Endometrial microvascular endothelial cells (primary cell): ENCODE measurements around the gene KIF5C. TPM values are rescaled to one million over a fixed set of nuclear protein-coding genes. Genes with fewer than 3 reads are reported as not detected.

ENCODE experiments used
- in situ Hi-C: cut with HindIII; loops from 2 replicates; pipeline ENCODE4 v1.10.0; 2017; ENCODE audit warnings: low sequenced_read_pairs, low pct_unique_long_range_greater_than_20kb; ENCODE audit errors: inconsistent ontology term
- total RNA-seq: library from RNA; depleted of rRNA; stranded (reverse); fragments of >200 nt; gene quantifications from one replicate; pipeline ENCODE4 v1.2.3, GENCODE V29; 2015; ENCODE audit errors: inconsistent ontology term

Gene KIF5C
- total RNA-seq, 1 donor from 2014 or later: 4.6 TPM

GRCh38 chr2:149000158-149000938, 125.3 kb downstream of the KIF5C start:
- in situ Hi-C loops: no loop called here

DNA sequence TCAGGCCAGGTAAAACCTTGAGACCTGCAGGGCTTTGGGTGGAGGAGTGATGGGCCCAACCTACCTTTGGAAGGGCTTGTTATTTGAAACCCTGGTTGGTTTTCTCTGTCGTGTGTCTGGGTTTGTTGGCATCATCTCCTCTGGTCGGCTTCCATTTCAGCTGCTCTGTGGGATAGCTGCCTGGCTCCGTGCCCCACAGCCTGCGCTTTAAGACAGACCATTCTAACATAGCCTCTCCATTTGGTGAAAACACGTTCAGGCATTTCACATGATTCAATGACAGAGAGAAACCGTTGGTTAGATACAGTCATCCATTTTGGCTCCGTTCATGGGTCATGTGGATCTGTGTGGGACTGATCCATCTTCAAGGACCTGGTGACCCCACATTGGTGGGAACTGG, 126.5 kb downstream of the KIF5C start:
- in situ Hi-C loops: no loop called here

GRCh38 chr2:149002378-149002890, 127.4 kb downstream of the KIF5C start:
- in situ Hi-C loops: no loop called here

DNA sequence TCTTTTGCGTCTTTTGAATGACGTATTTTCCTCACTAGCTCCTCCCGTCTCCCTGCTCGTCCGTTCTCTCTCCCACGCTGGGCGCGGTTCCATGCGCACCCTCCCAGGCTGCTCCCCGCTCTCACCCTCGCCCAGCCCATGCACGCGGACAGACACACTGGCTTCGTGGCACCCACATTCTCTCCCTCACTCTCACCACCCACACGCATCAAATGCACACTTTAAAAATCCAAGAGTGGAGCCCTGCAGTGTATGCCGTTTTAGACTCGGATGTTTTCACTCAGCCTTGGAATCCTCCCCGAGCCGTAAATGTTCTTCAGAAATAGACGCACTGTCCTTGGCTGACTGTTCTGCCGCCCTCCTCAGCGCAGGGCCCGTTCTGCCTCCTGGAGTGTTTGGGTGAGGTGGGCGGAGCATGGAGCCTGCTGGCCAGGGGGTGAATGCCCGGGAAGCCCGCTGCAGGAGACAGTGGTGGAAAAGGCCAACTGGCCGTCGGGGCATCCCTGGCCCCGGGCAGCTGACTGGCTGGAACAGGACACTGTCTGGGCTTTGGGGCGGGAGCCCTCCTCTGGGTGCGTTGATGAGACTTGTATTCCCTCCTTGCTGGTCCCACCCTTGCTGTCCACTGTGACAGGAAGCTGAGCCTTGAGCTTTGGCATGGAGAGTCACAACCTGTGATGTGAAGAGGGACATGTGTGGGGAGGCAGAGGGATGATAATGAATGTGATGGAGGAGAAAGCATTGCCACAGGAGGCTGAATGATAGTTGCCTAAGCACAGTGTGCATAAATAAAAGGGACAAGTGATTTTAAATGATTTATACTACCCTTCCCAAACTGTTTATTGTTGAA, 128.1 kb downstream of the KIF5C start:
- in situ Hi-C loops: no loop called here

- in situ Hi-C loops: no loop called here
Observed at GRCh38 chr2:149004836-149005235, 129.8 kb downstream of the KIF5C start.

- in situ Hi-C loops: no loop called here
Observed at GRCh38 chr2:149005471-149006077, 130.5 kb downstream of the KIF5C start.

GRCh38 chr2:149006883-149007543, 132.0 kb downstream of the KIF5C start:
- in situ Hi-C loops: no loop called here

DNA sequence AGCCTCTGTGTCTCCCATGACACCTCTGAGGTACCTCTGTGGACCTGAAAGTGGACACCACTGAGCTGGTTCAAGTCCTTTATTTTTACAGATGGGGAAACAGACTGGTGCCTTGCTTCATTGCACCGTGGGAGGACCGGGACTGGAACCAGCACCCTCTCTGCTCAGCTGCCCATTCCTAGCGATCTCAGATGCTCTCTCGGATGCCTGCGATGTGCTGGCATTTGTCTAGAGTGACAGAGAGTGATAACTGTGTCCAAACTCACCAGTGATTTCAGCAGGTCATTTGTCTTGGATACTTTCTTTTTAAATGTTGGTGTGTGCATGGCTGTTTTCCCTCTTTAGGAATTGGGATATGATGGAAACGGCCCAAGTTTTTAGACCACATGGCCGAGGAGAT, 133.4 kb downstream of the KIF5C start:
- in situ Hi-C loops: no loop called here

GRCh38 chr2:149009576-149010461, 134.8 kb downstream of the KIF5C start:
- in situ Hi-C loops: no loop called here

GRCh38 chr2:149012545-149012944, 137.5 kb downstream of the KIF5C start:
- in situ Hi-C loops: no loop called here

DNA sequence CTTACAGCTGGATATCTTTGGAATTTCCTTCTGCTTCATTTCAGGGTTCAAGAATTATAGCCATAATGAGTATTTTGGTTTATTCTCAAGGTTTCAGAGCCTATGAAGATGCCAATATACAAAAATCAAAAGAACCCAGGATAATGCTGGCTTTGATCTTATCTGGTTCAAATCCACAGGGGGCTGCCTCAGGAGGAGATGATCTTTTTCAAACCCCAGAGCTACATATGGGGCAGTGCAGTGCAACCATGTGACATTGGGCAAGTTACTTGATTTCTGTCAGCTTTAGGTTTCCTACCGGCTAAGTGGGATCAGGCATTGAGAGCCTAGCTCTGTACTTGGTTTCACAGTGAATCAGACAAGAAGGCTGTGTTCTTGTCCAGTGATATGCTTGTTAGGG, 140.5 kb downstream of the KIF5C start:
- in situ Hi-C loops: no loop called here

DNA sequence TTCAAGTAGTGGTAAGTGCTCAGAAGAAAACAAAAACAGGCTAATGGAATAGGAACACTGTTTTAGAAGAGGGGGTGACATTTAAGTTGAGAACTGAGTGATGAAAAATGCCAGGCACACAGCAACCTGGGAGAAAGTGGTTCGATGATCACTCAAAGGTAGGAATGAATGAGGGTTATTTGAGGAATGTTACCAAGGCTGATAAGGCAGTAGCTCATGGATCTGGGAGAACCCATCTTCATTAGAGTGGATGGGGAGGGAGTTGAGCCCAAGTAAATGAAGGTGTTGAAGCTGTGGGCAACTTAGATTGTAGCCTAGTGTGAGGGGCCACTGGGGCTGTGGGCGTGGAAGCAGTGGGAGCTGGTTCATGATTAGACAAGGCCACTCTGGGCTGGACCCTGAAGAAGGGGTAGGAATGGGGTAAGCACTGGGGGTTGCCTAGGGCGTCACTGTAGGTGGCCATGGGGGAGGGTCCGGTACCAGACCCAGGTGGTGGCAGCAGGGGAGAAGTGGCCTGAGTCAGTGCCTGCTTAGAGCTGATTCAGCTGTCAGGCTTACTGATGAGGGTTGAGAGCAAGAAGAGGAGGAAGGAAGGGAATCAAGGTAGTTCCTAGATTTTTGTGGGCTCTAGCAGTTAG, 141.0 kb downstream of the KIF5C start:
- in situ Hi-C loops: no loop called here

DNA sequence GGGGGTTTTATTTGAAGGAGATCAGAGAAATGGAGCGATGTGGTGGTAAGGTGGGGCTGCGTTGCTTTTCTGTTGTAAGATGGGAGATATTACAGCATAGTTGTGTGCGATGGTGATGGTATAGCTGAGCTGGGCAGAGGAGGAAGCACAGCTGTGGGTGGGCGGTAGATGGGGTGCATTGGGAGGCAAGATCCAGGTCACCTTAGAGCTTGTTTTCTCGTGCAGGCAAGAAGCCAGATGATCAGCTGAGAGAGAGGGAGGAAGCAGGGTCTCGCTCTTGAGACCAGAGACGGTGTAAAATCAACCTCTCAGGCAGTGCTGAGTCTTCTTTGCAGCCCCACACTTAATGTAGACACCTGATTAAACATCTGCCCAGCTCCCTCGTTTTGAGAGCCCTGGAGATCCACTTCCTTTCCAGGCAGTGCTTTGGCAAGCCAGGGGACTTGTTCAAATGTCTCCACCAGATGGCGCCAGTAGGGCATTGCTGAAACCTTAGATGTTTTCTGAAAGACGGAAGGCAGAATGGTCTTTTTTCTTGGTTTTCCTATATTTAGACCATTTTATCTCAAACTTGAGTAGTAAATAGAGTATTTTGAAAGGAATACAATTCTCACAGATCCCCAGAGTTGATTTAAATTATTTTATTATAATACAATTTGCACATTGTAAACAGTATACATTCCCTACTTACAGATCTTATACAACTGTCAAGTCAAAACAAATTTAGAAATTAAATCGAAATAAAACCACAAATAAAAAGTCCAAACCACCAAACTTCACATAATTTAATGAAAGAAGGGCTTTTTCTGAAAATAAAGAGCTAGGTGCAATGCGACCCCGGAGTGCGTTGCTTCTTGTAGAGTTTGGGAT, 142.3 kb downstream of the KIF5C start:
- in situ Hi-C loops: no loop called here

GRCh38 chr2:149018981-149019380, 144.0 kb downstream of the KIF5C start:
- in situ Hi-C loops: no loop called here

GRCh38 chr2:149019768-149020167, 144.7 kb downstream of the KIF5C start:
- in situ Hi-C loops: no loop called here

- in situ Hi-C loops: no loop called here
Observed at GRCh38 chr2:149020432-149020851, 145.4 kb downstream of the KIF5C start.

- in situ Hi-C loops: no loop called here
Observed at GRCh38 chr2:149021271-149021719, 146.3 kb downstream of the KIF5C start.
